Measurements from ENCODE around the gene NBAS.

GRCh38 chr2:15195813-15196212, 365.3 kb downstream of the NBAS start:
- TF ChIP-seq POLR2AphosphoS5 (IDR thresholded peaks at IDR 0.05; ENCODE audit: borderline replicate concordance, low read depth, low read length) = no peak
- no peak for TF ChIP-seq EZH2 (IDR thresholded peaks at IDR 0.05)
- no peak for TF ChIP-seq FOXP2 (optimal IDR thresholded peaks at IDR 0.05; ENCODE audit: control extremely low read depth, extremely low read length, insufficient read depth)

All from SK-N-MC (cell line).